Astrocyte of the spinal cord (primary cell): ENCODE results near the gene SETD5.

Experiments
- DNase-seq: peaks from one replicate; pipeline ENCODE4 v3.0.0; 2011; ENCODE audit warnings: low read depth, low spot score
- H3K4me3 ChIP-seq: 2 replicates; pipeline ENCODE4 v1.5.1; 2011; ENCODE audit warnings: low read depth, mild to moderate bottlenecking, low read length, moderate library complexity
- CTCF ChIP-seq: IDR thresholded peaks from 2 replicates; pipeline ENCODE4 v1.5.1; 2012; ENCODE audit warnings: low read depth, mild to moderate bottlenecking, low read length, inconsistent platforms
- in situ Hi-C: cut with HindIII; loops from 2 replicates; pipeline ENCODE4 v1.10.0; 2017; ENCODE audit warnings: low sequenced_read_pairs

Gene SETD5

GRCh38 chr3:9415485-9416138 lies 18.2 kb downstream of the SETD5 start:
- DNase-seq = no peak
- H3K4me3 ChIP-seq = no peak overlapping the region
- in situ Hi-C loops = no loop called here
- no peak for TF ChIP-seq CTCF

GRCh38 chr3:9416139-9416780 lies 18.8 kb downstream of the SETD5 start:
- no peak for DNase-seq
- no peak overlapping the region for H3K4me3 ChIP-seq
- TF ChIP-seq CTCF = no peak
- in situ Hi-C loops = no loop called here

GRCh38 chr3:9420850-9421549 lies 23.6 kb downstream of the SETD5 start:
- DNase-seq = peak; percentile 61
- H3K4me3 ChIP-seq = no peak overlapping the region
- in situ Hi-C loops = no loop called here
- no peak for TF ChIP-seq CTCF

GRCh38 chr3:9422712-9423424 lies 25.5 kb downstream of the SETD5 start:
- TF ChIP-seq CTCF = peak; percentile 63
- DNase-seq = peak; percentile 97
- H3K4me3 ChIP-seq = no peak overlapping the region
- in situ Hi-C loops = no loop called here

- H3K4me3 ChIP-seq = no peak overlapping the region
- no peak for DNase-seq
- in situ Hi-C loops = no loop called here
- no peak for TF ChIP-seq CTCF
These were observed 31.0 kb downstream of the SETD5 start for GRCh38 chr3:9428411-9428810.

GRCh38 chr3:9430733-9431132 lies 33.3 kb downstream of the SETD5 start:
- no peak for DNase-seq
- H3K4me3 ChIP-seq = no peak overlapping the region
- TF ChIP-seq CTCF = no peak
- in situ Hi-C loops = no loop called here
